Parathyroid adenoma (tissue), 2 donors: ENCODE results near the gene NFATC2.

Experiments used
- H2AFZ ChIP-seq: fragments of 300-600 bp; sonication (generic); one replicate; pipeline ENCODE4 v1.7.0; 2017; ENCODE audit warnings: antibody characterized with exemption, mild to moderate bottlenecking
- H3K27ac ChIP-seq: fragments of 300-600 bp; sonication (generic); one replicate; pipeline ENCODE4 v1.7.0; 2017
- H3K27me3 ChIP-seq: fragments of 300-600 bp; sonication (generic); one replicate; pipeline ENCODE4 v1.7.0; 2017; ENCODE audit warnings: low read length; ENCODE audit not compliant: control insufficient read depth, insufficient read depth
- H3K36me3 ChIP-seq: fragments of 300-600 bp; sonication (generic); one replicate; pipeline ENCODE4 v1.7.0; 2017; ENCODE audit warnings: low read length; ENCODE audit not compliant: control insufficient read depth, insufficient read depth
- H3K4me1 ChIP-seq: fragments of 300-600 bp; sonication (generic); one replicate; pipeline ENCODE4 v1.7.0; 2017; ENCODE audit warnings: control low read depth
- H3K4me2 ChIP-seq: fragments of 300-600 bp; sonication (generic); one replicate; pipeline ENCODE4 v1.7.0; 2017; ENCODE audit warnings: low read length
- H3K4me3 ChIP-seq: fragments of 300-600 bp; sonication (generic); one replicate; pipeline ENCODE4 v1.7.0; 2017; ENCODE audit warnings: low read depth, low read length
- H3K79me2 ChIP-seq: fragments of 300-600 bp; sonication (generic); one replicate; pipeline ENCODE4 v1.7.0; 2017; ENCODE audit warnings: control low read depth
- H3K9ac ChIP-seq: fragments of 300-600 bp; sonication (generic); one replicate; pipeline ENCODE4 v1.7.0; 2017; ENCODE audit warnings: mild to moderate bottlenecking
- H3K9me3 ChIP-seq: fragments of 300-600 bp; sonication (generic); one replicate; pipeline ENCODE4 v1.7.0; 2017; ENCODE audit warnings: low read length; ENCODE audit not compliant: control insufficient read depth
- CTCF ChIP-seq: fragments of 300-600 bp; sonication (generic); IDR thresholded peaks from one replicate; pipeline ENCODE4 v1.7.0; 2017; ENCODE audit warnings: antibody characterized with exemption, mild to moderate bottlenecking
- donor health status: primary hyperparathyroidism.

NFATC2 gene

GRCh38 chr20:51404297-51405060 lies 138.0 kb downstream of the NFATC2 start:
- Histone ChIP-seq H3K9me3 (no peaks in the 10 kb centered on the region), H3K79me2 (no peaks in the 10 kb centered on the region), H3K27me3 (no peaks in the 10 kb centered on the region), H3K9ac (no peak overlapping the region), H3K4me2 (no peak overlapping the region), H2AFZ (no peak overlapping the region), H3K36me3 (no peaks in the 10 kb centered on the region), H3K4me1 (peaks cover 2% of the 10 kb centered on the region), H3K27ac (no peak overlapping the region), H3K4me3 (no peak overlapping the region)
- TF ChIP-seq CTCF, result no peak

- Histone ChIP-seq H3K9ac (no peak overlapping the region), H3K4me3 (no peak overlapping the region), H3K4me1 (peaks cover 2% of the 10 kb centered on the region), H3K36me3 (no peaks in the 10 kb centered on the region), H2AFZ (no peak overlapping the region), H3K79me2 (no peaks in the 10 kb centered on the region), H3K4me2 (no peak overlapping the region), H3K27me3 (no peaks in the 10 kb centered on the region), H3K27ac (no peak overlapping the region), H3K9me3 (no peaks in the 10 kb centered on the region)
- no peak for TF ChIP-seq CTCF
These were observed 138.9 kb downstream of the NFATC2 start for GRCh38 chr20:51403466-51404220.

- Histone ChIP-seq H3K4me2 (no peak overlapping the region), H3K79me2 (no peaks in the 10 kb centered on the region), H3K4me3 (no peak overlapping the region), H3K9ac (no peak overlapping the region), H3K27me3 (no peaks in the 10 kb centered on the region), H3K4me1 (no peaks in the 10 kb centered on the region), H3K9me3 (no peaks in the 10 kb centered on the region), H3K27ac (no peak overlapping the region), H2AFZ (no peak overlapping the region), H3K36me3 (no peaks in the 10 kb centered on the region)
- no peak for TF ChIP-seq CTCF
These were observed 140.3 kb downstream of the NFATC2 start for GRCh38 chr20:51402201-51402600.

GRCh38 chr20:51401496-51401895 lies 141.0 kb downstream of the NFATC2 start:
- H3K36me3 ChIP-seq, result no peaks in the 10 kb centered on the region
- H3K27ac ChIP-seq, result no peak overlapping the region
- no peak for TF ChIP-seq CTCF

More at GRCh38 chr20:51401496-51401895, 141.0 kb downstream of the NFATC2 start:
- no peaks in the 10 kb centered on the region for H3K4me1 ChIP-seq
- H3K4me2 ChIP-seq, result no peak overlapping the region
- no peaks in the 10 kb centered on the region for H3K27me3 ChIP-seq
- no peaks in the 10 kb centered on the region for H3K79me2 ChIP-seq
- H3K9me3 ChIP-seq, result no peaks in the 10 kb centered on the region
- no peak overlapping the region for H3K9ac ChIP-seq
- H3K4me3 ChIP-seq, result no peak overlapping the region
- no peak overlapping the region for H2AFZ ChIP-seq
